Stimulated activated CD8-positive, alpha-beta memory T cell treated with anti-CD3 and anti-CD28 coated beads, Interleukin-2, amount 100 ng/mL, for 1 hour (primary cell): ENCODE measurements around the gene PDZD4.
A peak's percentile ranks its signal among the peaks of the same experiment; 100 is the strongest.
"Not testable (repeated sequence)": the region's sequence is repeated elsewhere in the genome, so short reads cannot be mapped to it uniquely, and the experiment has no call there.

Experiments
- DNase-seq, 2 donors: peaks; one replicate each; pipeline ENCODE4 v3.0.0-alpha.2; 2020; ENCODE audit warnings: low read depth in 2 of 2

Gene PDZD4

GRCh38 chrX:153831429-153832150, 1.2 kb upstream of the PDZD4 start:
- DNase-seq: no peak

GRCh38 chrX:153830640-153831428, 490 bp upstream of the PDZD4 start:
- DNase-seq: no peak

GRCh38 chrX:153829549-153829798, 870 bp downstream of the PDZD4 start:
- DNase-seq: no peak

- no peak for DNase-seq
Observed at GRCh38 chrX:153828723-153829548, 1.4 kb downstream of the PDZD4 start.

GRCh38 chrX:153828308-153828707, 2.0 kb downstream of the PDZD4 start:
- no peak for DNase-seq

- DNase-seq: no peak
Observed at GRCh38 chrX:153827903-153828302, 2.4 kb downstream of the PDZD4 start.

GRCh38 chrX:153827016-153827415, 3.3 kb downstream of the PDZD4 start:
- DNase-seq: no peak

GRCh38 chrX:153825042-153825441, 5.3 kb downstream of the PDZD4 start:
- DNase-seq: no peak

- DNase-seq: no peak
Observed at GRCh38 chrX:153824348-153824747, 6.0 kb downstream of the PDZD4 start.

- no peak for DNase-seq
Observed at GRCh38 chrX:153821066-153821465, 9.3 kb downstream of the PDZD4 start.

- no peak for DNase-seq
Observed at GRCh38 chrX:153820601-153821000, 9.7 kb downstream of the PDZD4 start.

GRCh38 chrX:153819384-153820040, 10.8 kb downstream of the PDZD4 start:
- no peak for DNase-seq

- peak; percentile 17 to 34 for DNase-seq
Observed at GRCh38 chrX:153818571-153819383, 11.6 kb downstream of the PDZD4 start.

- DNase-seq: not testable (repeated sequence)
Observed at GRCh38 chrX:153818064-153818463, 12.3 kb downstream of the PDZD4 start.

GRCh38 chrX:153816831-153817690, 13.3 kb downstream of the PDZD4 start:
- DNase-seq: peak in 1 of 2 donors; percentile 15

- no peak for DNase-seq
Observed at GRCh38 chrX:153814591-153815315, 15.6 kb downstream of the PDZD4 start.

- DNase-seq: no peak
Observed at GRCh38 chrX:153813161-153813560, 17.2 kb downstream of the PDZD4 start.

GRCh38 chrX:153812220-153812619, 18.1 kb downstream of the PDZD4 start:
- DNase-seq: no peak

GRCh38 chrX:153807976-153808375, 22.4 kb downstream of the PDZD4 start:
- no peak for DNase-seq
